22Rv1 (cell line): Measurements from ENCODE around the gene RGS6.

ENCODE experiments used
- CTCF ChIP-seq: fragments of 450-650 bp; IDR thresholded peaks from 2 replicates; pipeline ENCODE4 v1.5.1; 2017; ENCODE audit warnings: mild to moderate bottlenecking
- ZFX ChIP-seq: fragments of 450-650 bp; IDR thresholded peaks from 2 replicates; pipeline ENCODE4 v1.6.1; 2017; ENCODE audit warnings: antibody characterized with exemption, borderline replicate concordance

GRCh38 chr14:72318648-72319047, 386.4 kb downstream of the RGS6 start:
- TF ChIP-seq CTCF (no peak), ZFX (no peak)
